MM.1S (cell line): ENCODE results near the gene AGAP1.

Experiments
- EZH2 ChIP-seq: fragments of 300-600 bp; sonication (generic); optimal IDR thresholded peaks from 2 replicates; pipeline ENCODE3; 2017; ENCODE audit warnings: low read depth, mild to moderate bottlenecking, antibody characterized with exemption, low read length, mixed read lengths
- EZH2phosphoT487 ChIP-seq: fragments of 300-600 bp; sonication (generic); IDR thresholded peaks from 2 replicates; pipeline ENCODE4 v1.6.1; 2018; ENCODE audit warnings: antibody characterized with exemption, low read length
- TF ChIP-seq, protein P1 (sequence below): fragments of 300-600 bp; sonication (generic); IDR thresholded peaks from 2 replicates; pipeline ENCODE4 v1.5.1; 2016; ENCODE audit warnings: antibody characterized with exemption, low read length, mixed read lengths

DNA sequence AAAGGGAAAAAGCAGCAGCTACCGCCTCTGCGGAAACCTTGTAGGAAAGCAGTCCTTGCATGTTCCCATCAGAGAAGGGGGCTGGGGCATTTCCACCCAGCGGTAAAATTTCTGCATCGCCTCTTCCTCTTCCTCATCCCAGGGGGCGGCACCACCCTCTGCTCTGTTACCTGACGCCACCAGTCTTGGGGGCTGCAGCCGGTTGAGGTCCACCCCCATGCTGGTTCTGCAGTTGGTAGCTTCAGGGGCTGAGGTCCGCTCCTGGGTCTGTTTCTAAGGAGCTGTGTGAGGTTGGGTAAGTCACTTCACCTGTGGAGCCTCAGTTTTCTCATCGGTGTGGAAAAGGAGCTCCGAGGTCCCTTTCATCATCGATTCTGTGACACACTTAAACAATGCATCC is 14.2 kb upstream of the AGAP1 start:
- TF ChIP-seq, protein P1, sequence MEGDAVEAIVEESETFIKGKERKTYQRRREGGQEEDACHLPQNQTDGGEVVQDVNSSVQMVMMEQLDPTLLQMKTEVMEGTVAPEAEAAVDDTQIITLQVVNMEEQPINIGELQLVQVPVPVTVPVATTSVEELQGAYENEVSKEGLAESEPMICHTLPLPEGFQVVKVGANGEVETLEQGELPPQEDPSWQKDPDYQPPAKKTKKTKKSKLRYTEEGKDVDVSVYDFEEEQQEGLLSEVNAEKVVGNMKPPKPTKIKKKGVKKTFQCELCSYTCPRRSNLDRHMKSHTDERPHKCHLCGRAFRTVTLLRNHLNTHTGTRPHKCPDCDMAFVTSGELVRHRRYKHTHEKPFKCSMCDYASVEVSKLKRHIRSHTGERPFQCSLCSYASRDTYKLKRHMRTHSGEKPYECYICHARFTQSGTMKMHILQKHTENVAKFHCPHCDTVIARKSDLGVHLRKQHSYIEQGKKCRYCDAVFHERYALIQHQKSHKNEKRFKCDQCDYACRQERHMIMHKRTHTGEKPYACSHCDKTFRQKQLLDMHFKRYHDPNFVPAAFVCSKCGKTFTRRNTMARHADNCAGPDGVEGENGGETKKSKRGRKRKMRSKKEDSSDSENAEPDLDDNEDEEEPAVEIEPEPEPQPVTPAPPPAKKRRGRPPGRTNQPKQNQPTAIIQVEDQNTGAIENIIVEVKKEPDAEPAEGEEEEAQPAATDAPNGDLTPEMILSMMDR: no peak
- TF ChIP-seq EZH2: no peak
- no peak for TF ChIP-seq EZH2phosphoT487
